ENCODE measurements around the gene SLC43A1.
A peak's percentile ranks its signal among the peaks of the same experiment; 100 is the strongest.
"Not testable (repeated sequence)": the region's sequence is repeated elsewhere in the genome, so short reads cannot be mapped to it uniquely, and the experiment has no call there.

Gene SLC43A1

DNA sequence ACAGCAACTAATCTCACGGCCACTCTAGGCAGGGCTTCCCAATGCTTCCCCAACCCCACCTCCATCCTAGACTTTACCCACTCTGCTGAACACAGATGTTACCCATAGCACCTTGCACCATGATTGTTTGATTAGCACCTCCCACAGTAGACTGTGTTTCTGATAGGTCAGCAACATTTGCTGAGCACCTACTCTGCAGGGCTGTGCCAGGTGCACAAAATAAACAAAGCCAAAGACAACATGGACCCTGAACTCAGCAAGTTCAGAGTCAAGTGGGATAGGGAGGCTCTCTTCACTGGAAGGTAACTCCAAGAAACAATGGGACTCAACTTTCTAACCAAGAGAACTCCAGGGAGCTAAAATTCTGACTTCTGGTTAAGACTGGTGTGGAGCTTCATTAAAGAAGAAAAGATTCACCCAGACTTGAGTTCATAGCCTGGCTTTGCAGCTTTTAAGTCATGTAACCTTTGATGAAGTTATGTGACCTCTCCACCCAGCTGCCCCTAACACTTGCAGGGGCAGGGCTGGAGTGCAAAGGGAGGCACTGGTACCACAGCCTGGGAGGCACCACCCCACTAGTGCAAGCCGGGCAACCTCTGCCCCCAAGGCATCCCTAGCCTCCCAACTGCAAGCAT lies 61.8 kb downstream of the SLC43A1 start:
- no peak for TF ChIP-seq TAF1 (IDR thresholded peaks at IDR 0.05; ENCODE audit: borderline replicate concordance, low read depth, low read length)
- no peak for TF ChIP-seq POLR2AphosphoS5 (IDR thresholded peaks at IDR 0.05; ENCODE audit: low read depth, low read length)
- TF ChIP-seq POLR2A (IDR thresholded peaks at IDR 0.05; ENCODE audit: low read depth, low read length), result no peak
- no peak for DNase-seq (ENCODE audit: insufficient read length)
- FAIRE-seq, result no peak

DNA sequence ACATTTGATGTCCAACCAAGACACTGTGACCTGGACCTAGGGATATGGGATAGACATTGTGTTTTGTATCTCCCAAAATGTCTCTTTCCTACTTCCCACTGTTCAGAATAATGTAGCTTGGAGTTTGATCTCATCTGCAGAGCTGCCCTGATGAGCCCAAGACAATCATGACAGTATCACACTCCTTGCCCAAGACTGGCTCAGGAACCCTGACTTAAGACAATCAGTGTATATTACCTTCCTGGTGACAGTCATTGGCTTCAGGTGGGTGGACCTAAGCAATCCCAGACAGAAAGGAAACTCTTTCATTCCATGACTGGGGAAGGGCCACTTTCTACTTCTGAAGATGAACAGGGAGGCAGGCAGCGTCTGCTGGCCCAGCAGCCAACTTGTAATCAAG lies 69.4 kb downstream of the SLC43A1 start:
- DNase-seq (ENCODE audit: insufficient read length) (no peak), FAIRE-seq (no peak)
- TF ChIP-seq POLR2AphosphoS5 (IDR thresholded peaks at IDR 0.05; ENCODE audit: low read depth, low read length), result no peak
- no peak for TF ChIP-seq TAF1 (IDR thresholded peaks at IDR 0.05; ENCODE audit: borderline replicate concordance, low read depth, low read length)
- no peak for TF ChIP-seq POLR2A (IDR thresholded peaks at IDR 0.05; ENCODE audit: low read depth, low read length)

DNA sequence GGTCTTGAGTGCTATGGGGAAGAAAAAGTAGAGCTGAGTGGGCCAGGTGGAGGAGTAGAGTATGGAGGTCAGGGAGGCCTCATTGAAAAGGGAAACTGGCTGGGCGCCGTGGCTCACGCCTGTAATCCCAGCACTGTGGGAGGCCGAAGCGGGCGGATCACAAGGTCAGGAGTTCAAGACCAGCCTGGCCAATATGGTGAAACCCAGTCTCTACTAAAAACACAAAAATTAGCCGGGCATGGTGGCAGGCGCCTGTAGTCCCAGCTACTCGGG lies 70.4 kb downstream of the SLC43A1 start:
- not testable (repeated sequence) for DNase-seq (ENCODE audit: insufficient read length); FAIRE-seq

DNA sequence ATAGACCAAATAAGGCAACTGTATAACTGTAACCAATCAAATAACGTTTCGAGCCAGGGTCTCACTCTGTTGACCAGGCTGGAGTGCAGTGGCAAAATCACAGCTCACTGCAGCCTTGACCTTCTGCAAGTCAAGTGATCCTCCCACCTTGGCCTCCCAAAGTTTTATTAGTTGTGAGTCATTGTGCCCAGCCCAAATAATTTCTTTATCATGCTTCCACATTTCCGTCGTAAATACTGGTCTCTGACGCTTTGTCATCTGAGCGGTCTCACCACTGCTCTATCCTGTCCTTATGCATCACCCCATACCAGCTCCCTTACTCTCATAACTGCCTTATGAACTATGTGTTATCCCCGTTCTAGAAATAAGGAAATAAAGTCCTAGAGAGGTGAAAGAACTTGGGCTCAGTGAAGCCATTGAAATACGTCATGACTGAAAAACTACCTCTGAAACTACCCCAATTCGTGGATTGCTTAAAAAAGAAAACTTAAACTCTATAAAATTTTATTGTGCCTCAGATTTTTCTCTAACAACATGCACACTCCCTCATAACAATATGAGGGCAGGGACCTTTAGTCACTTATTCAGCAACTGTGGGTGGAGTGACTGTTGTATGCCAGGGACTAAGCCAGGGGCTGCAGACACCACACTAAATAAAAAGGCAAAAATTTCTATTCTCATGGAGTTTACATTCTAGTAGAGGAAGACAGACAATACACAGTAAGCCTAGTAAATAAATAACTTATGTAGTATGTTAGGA lies 71.0 kb downstream of the SLC43A1 start:
- DNase-seq (ENCODE audit: insufficient read length), result no peak
- TF ChIP-seq TAF1 (IDR thresholded peaks at IDR 0.05; ENCODE audit: borderline replicate concordance, low read depth, low read length), result no peak
- TF ChIP-seq POLR2AphosphoS5 (IDR thresholded peaks at IDR 0.05; ENCODE audit: low read depth, low read length), result no peak
- TF ChIP-seq POLR2A (IDR thresholded peaks at IDR 0.05; ENCODE audit: low read depth, low read length), result no peak
- no peak for FAIRE-seq

DNA sequence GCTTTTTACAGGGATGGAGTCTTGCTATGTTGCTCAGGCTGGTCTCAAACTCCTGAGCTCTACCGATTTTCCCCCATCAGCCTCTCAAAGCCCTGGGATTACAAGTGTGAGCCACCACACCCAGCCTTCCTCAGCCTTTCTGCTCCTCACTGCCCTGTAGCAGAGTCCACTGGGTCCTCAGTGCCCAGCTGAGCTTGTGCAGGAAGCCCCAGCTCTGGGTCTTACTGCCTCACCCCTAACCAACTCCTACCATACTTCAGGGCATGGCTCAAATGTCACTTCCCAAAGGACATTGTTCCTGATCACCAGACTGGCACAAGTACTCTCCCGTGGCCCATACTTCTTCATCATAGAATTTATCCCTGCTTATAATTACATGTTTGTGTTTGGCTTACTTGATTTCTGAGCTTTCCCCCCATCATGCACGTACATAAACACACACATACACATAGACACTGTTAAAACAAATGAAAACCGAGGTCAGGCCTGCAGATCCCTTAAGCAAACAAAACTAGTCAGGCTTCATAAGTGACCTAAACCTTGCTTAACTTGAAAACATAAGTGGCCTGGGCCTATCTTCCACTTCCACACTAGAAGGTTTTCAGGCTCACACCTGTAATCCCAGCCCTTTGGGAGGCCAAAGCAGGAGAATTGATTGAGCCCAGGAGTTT lies 74.6 kb downstream of the SLC43A1 start:
- no peak for FAIRE-seq
- TF ChIP-seq TAF1 (IDR thresholded peaks at IDR 0.05; ENCODE audit: borderline replicate concordance, low read depth, low read length), result no peak
- no peak for TF ChIP-seq POLR2A (IDR thresholded peaks at IDR 0.05; ENCODE audit: low read depth, low read length)
- no peak for TF ChIP-seq POLR2AphosphoS5 (IDR thresholded peaks at IDR 0.05; ENCODE audit: low read depth, low read length)
- no peak for DNase-seq (ENCODE audit: insufficient read length)

DNA sequence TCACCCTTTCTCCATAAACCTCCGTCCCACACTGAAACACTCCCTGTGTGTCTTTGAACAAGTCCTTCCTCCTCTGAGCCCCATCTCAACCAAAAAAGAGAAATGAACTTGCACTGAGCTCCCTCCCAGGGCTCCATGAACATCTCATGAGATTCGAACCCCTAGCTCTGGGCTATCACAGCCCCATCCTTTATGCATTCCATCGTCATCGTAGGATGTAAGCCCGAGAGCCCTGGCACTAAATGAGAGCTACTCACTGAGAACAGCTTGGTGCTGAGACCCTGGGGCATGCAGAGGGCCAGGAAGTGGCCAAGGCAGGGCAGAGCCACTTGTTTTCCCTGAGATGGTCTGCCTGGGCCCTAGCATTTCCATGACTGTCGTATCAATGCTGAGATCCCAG lies 75.7 kb downstream of the SLC43A1 start:
- FAIRE-seq, result no peak
- DNase-seq (ENCODE audit: insufficient read length), result no peak
- TF ChIP-seq TAF1 (IDR thresholded peaks at IDR 0.05; ENCODE audit: borderline replicate concordance, low read depth, low read length), result no peak
- no peak for TF ChIP-seq POLR2AphosphoS5 (IDR thresholded peaks at IDR 0.05; ENCODE audit: low read depth, low read length)
- TF ChIP-seq POLR2A (IDR thresholded peaks at IDR 0.05; ENCODE audit: low read depth, low read length), result no peak

DNA sequence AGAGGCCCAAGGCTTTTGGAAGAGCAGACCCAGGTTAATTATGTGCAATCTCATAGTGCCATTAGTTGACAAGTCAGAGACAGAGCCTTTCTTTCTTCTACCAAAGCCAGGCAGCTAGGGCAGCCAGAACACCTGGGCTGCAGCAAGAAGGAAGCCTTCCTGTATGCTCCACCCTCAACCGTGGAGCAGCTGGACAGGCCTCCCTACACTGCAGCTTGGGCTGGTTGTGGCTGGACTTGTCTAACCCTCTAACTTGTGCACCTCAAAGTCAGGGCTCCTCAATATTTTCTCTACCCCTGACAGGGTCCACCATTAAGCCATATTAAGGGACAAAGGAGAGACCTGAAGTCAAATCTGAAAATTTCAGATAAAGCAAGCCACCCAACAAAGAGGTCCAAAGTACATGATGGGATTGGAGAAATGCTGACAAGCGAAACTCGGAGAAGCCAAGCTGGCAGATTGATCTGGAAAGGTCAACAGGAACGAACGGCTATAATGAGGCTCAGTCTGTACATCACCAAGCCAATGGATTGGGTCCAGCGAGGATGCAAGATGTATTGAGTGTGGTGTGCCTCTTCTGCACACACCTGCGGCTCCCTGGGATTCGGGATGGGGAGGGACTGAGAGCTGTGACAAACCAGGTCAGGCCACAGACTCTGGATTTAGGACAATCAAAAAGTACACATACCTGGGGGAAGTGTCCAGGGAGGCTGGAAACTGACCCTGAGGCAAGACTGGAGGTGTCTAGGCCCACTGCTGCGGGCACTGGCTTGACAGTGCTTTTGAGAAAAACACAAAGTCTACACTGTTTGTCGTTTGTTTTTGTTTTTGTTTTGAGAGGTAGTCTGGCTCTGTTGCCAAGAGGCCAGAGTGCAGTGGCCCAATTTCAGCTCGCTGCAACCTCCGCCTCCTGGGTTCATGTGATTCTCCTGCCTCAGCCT lies 76.9 kb downstream of the SLC43A1 start:
- FAIRE-seq (no peak), DNase-seq (ENCODE audit: insufficient read length) (no peak)
- TF ChIP-seq POLR2AphosphoS5 (IDR thresholded peaks at IDR 0.05; ENCODE audit: low read depth, low read length) (no peak), POLR2A (IDR thresholded peaks at IDR 0.05; ENCODE audit: low read depth, low read length) (no peak), TAF1 (IDR thresholded peaks at IDR 0.05; ENCODE audit: borderline replicate concordance, low read depth, low read length) (no peak)

DNA sequence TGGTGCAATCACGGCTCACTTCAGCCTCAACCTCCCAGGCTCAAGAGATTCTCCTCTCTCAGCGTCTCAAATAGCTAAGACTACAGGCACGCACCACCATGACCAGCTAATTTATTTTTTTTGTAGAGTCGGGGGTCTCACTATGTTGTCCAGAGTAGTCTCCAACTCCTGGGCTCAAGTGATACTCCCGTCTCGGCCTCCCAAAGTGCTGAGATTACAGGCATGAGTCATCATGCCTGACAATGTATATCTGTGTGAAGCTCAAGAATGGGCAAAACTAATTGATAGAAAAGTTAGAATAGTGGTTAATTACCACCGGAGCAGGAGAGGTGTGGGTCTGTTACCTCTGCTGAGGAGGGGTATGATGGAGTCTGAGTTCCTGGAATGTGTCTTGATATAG lies 79.5 kb downstream of the SLC43A1 start:
- no peak for DNase-seq (ENCODE audit: insufficient read length)
- TF ChIP-seq POLR2A (IDR thresholded peaks at IDR 0.05; ENCODE audit: low read depth, low read length) (no peak), TAF1 (IDR thresholded peaks at IDR 0.05; ENCODE audit: borderline replicate concordance, low read depth, low read length) (no peak), POLR2AphosphoS5 (IDR thresholded peaks at IDR 0.05; ENCODE audit: low read depth, low read length) (no peak)
- FAIRE-seq, result no peak

DNA sequence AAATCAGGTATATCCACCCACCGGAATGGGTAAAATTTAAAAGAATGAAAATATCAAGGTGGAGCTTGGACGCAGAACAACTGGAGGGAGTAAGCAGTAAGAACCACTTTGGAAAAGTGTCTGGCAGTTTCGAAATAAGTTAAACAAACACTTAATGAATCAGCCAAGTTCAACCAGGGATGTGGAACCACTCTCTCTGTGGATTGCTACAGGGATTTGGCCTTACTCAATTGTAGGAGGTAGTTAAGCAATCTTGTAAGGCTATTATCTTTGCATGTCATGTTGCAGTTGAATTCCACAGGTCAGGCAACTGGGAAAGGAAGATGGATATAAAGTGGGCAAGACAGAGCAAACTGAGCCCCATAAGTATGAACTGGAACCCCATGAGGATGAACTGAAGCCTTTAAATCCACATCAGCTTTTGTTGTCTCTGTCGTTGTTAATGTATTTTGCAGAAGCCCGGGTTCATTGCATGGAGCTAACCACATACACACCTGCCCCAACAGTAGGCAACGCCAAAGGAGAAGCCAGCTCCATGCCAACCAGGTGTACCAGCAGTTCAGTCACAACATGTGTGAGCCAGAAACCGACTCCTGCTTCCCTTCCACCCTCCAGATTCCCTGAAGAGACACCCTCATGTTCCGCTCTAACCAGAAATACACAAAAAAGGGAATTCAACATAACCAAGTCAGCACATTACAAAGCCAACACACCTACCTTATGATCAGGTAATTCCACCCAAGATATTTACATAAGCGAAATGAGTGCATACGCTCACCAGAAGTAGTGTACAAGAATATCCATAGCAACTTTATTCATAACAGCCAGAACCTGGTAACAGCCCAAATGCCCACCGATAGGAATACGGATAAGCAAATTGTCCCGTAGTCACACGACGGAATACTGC lies 80.6 kb downstream of the SLC43A1 start:
- FAIRE-seq (peak; percentile 50), DNase-seq (ENCODE audit: insufficient read length) (no peak)
- TF ChIP-seq POLR2AphosphoS5 (IDR thresholded peaks at IDR 0.05; ENCODE audit: low read depth, low read length) (no peak), POLR2A (IDR thresholded peaks at IDR 0.05; ENCODE audit: low read depth, low read length) (no peak), TAF1 (IDR thresholded peaks at IDR 0.05; ENCODE audit: borderline replicate concordance, low read depth, low read length) (no peak)
